HG02840 (cell line): ENCODE data around the gene UBALD1.

Experiments used
- ATAC-seq: cut with Tn5 transposase; IDR thresholded peaks from one replicate; pipeline ENCODE4 v1.9.1; 2021; ENCODE audit warnings: mild to moderate bottlenecking, moderate library complexity, moderate number of reproducible peaks; ENCODE audit not compliant: unreplicated experiment, low FRiP score

The UBALD1 gene

GRCh38 chr16:4646773-4647643, 32.3 kb upstream of the UBALD1 start:
- ATAC-seq, result no peak

GRCh38 chr16:4641895-4642294, 27.2 kb upstream of the UBALD1 start:
- no peak for ATAC-seq

GRCh38 chr16:4641306-4641687, 26.6 kb upstream of the UBALD1 start:
- no peak for ATAC-seq

- no peak for ATAC-seq
These were observed 26.1 kb upstream of the UBALD1 start for GRCh38 chr16:4640572-4641305.

GRCh38 chr16:4639899-4640509, 25.3 kb upstream of the UBALD1 start:
- ATAC-seq, result no peak

GRCh38 chr16:4637501-4638166, 22.9 kb upstream of the UBALD1 start:
- ATAC-seq, result no peak

- ATAC-seq, result no peak
These were observed 21.5 kb upstream of the UBALD1 start for GRCh38 chr16:4636196-4636595.

GRCh38 chr16:4634768-4635167, 20.1 kb upstream of the UBALD1 start:
- no peak for ATAC-seq

GRCh38 chr16:4633910-4634635, 19.4 kb upstream of the UBALD1 start:
- no peak for ATAC-seq

- ATAC-seq, result no peak
These were observed 16.8 kb upstream of the UBALD1 start for GRCh38 chr16:4631444-4631843.

- ATAC-seq, result no peak
These were observed 13.6 kb upstream of the UBALD1 start for GRCh38 chr16:4628283-4628682.

- no peak for ATAC-seq
These were observed 11.7 kb upstream of the UBALD1 start for GRCh38 chr16:4626396-4626795.

- ATAC-seq, result no peak
These were observed 11.0 kb upstream of the UBALD1 start for GRCh38 chr16:4625560-4626159.

- ATAC-seq, result peak; percentile 56
These were observed 10.3 kb upstream of the UBALD1 start for GRCh38 chr16:4624827-4625559.

GRCh38 chr16:4624015-4624826, 9.5 kb upstream of the UBALD1 start, which contains the start of gene MGRN1:
TSS of gene MGRN1 (plus strand) at chr16:4624826. CDS start at chr16:4624961, 135 bp downstream.
- peak; percentile 80 for ATAC-seq

- no peak for ATAC-seq
These were observed 8.9 kb upstream of the UBALD1 start for GRCh38 chr16:4623593-4623992.

GRCh38 chr16:4618645-4619418, 4.1 kb upstream of the UBALD1 start:
- no peak for ATAC-seq
